Fibroblast of pulmonary artery (primary cell): ENCODE data around the gene PPP1R13B.

ENCODE experiments used
- DNase-seq: peaks from one replicate; pipeline ENCODE4 v3.0.0-alpha.2; 2010; ENCODE audit warnings: low read depth
- H3K4me3 ChIP-seq: replicated peaks from 2 replicates; pipeline ENCODE4 v1.5.1; 2011; ENCODE audit warnings: low read depth, mild to moderate bottlenecking, control low read depth, low read length, moderate library complexity
- TF ChIP-seq, protein P1 (sequence below): IDR thresholded peaks from 2 replicates; pipeline ENCODE4 v1.5.1; 2011; ENCODE audit warnings: mild to moderate bottlenecking, control low read depth, low read length, inconsistent platforms; ENCODE audit errors: missing control alignments

Gene PPP1R13B

DNA sequence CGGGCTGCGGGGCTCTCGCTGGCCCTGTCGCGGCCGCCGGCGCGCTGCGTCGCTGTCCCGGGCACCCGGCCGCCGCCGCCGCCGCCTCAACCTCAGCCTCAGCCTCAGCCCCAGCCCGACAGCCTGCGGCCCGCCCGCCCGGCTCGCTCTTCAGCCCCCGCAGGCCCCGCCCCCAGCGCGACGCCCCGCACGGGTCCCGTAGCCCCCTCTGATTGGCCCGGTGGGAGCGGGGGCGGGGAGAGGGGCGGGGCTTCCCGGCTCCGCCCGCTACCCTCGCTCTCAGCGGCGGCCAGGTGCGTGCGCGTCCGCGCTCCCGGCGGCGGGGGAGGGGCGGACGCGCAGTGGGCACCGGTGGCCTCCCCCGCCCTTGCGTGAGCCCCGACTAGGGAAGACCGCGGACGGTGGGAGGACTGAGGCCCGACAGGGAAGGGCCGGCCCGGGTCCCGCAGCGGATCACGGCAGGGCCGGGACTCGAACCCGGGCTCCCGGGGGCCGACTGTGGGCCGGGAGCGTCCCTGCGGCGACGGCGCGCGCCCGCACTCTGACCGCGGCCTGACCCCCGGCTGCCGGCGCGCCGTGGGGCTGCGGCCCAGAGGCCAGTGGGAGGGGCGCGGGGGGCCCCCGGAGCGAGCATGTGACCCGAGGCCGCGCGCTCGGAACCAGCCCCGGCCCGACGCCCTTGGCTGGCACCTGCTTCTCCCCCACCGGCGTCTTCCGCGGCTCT is at the start of gene PPP1R13B:
PPP1R13B (minus strand) TSS at position 125 of the 724 bp plus-strand sequence. CDS start 268 bp downstream, outside the sequence.
- peak within 1 kb of the TSS; percentile 67 for H3K4me3 ChIP-seq
- TF ChIP-seq, protein P1, sequence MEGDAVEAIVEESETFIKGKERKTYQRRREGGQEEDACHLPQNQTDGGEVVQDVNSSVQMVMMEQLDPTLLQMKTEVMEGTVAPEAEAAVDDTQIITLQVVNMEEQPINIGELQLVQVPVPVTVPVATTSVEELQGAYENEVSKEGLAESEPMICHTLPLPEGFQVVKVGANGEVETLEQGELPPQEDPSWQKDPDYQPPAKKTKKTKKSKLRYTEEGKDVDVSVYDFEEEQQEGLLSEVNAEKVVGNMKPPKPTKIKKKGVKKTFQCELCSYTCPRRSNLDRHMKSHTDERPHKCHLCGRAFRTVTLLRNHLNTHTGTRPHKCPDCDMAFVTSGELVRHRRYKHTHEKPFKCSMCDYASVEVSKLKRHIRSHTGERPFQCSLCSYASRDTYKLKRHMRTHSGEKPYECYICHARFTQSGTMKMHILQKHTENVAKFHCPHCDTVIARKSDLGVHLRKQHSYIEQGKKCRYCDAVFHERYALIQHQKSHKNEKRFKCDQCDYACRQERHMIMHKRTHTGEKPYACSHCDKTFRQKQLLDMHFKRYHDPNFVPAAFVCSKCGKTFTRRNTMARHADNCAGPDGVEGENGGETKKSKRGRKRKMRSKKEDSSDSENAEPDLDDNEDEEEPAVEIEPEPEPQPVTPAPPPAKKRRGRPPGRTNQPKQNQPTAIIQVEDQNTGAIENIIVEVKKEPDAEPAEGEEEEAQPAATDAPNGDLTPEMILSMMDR = no peak
- peak; percentile 85 for DNase-seq

DNA sequence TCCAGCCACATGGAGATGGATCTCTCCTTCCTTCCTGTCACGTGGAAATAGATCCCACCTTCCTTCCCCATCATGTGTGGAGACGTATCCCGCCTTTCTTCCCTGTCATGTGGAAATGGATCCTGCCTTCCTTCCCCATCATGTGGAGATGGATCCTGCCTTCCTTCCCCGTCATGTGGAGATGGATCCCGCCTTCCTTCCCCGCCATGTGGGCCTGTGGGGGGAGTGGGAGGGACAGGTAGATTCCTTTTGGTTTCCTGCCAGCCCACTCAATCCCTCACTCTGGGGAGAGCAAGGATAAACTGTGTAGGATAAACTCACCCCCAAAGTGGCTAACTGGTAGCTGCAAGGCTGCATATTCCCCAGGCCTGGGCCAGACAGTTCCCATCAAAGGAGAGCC is 49.2 kb upstream of the PPP1R13B start:
- no peak for DNase-seq
- TF ChIP-seq, protein P1 = no peak
- H3K4me3 ChIP-seq = no peak overlapping the region

DNA sequence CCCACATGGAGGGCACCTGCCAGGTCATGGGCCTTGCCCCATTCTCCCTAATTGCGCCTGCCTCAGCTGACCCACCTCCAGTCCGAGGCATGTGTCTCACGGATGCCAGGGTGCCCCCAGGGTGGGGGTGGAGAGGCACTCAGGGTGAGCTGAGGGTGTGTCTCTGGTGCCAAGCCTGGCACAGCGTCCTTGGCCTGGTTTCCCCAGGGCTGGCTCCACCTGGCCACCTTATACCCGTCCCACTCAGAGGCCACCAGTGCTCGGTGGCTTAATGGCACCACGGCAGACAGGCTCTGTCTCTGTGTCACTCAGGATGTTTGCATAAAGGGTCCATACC is 47.3 kb upstream of the PPP1R13B start:
- DNase-seq = no peak
- no peak overlapping the region for H3K4me3 ChIP-seq
- TF ChIP-seq, protein P1 = no peak

GRCh38 chr14:103894034-103894722 is 46.8 kb upstream of the PPP1R13B start:
- no peak overlapping the region for H3K4me3 ChIP-seq
- TF ChIP-seq, protein P1 = no peak
- DNase-seq = no peak

GRCh38 chr14:103892247-103892646 is 44.9 kb upstream of the PPP1R13B start:
- no peak for DNase-seq
- H3K4me3 ChIP-seq = no peak overlapping the region
- TF ChIP-seq, protein P1 = no peak

DNA sequence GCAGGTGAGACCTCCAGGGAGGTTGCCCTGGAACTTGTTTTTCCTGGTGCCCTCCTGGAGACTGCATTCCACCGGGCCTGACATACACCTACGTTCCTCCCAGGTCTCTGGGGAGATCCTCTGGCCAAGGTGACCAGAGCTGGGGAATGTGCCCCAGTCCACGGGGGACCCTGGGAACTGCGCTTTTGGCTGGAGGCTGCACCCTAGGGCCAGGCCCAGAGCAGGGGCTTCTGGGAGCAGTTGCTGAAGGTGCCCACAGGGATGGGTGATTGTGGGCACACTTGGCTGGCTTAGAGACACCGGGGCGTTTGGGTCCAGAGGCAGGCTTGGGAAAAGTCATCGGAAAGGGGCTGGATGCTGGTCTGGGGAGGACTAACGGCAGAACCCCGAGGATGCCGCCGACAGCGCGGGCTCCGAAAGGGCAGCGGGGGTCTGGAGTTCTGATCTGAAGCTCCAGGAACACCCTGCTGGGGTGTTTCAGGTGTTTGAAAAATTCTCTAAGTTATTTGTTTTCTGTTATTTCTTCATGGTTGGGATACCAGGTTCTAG is 44.4 kb upstream of the PPP1R13B start:
- TF ChIP-seq, protein P1 = no peak
- DNase-seq = no peak

More for the DNA sequence above, 44.4 kb upstream of the PPP1R13B start:
- no peak overlapping the region for H3K4me3 ChIP-seq
